Duodenal mucosa (tissue), 2 donors: ENCODE data around the gene SYT12.

Experiments
- H3K27ac ChIP-seq: one replicate; pipeline ENCODE4 v1.7.0; 2013; ENCODE audit warnings: low read depth, low read length
- H3K27me3 ChIP-seq, 2 donors: one replicate each; pipeline ENCODE4 v1.7.0; 2013; ENCODE audit warnings: low read length in 2 of 2, control low read depth in 1 of 2; ENCODE audit not compliant: insufficient read depth in 2 of 2, control insufficient read depth in 1 of 2
- H3K36me3 ChIP-seq, 2 donors: one replicate each; pipeline ENCODE4 v1.7.0; 2013; ENCODE audit warnings: low read length in 2 of 2, control low read depth in 1 of 2; ENCODE audit not compliant: insufficient read depth in 2 of 2, control insufficient read depth in 1 of 2
- H3K4me1 ChIP-seq, 2 donors: one replicate each; pipeline ENCODE4 v1.7.0; 2013; ENCODE audit warnings: low read length in 2 of 2, control low read depth in 1 of 2; ENCODE audit not compliant: insufficient read depth in 2 of 2, control insufficient read depth in 1 of 2
- H3K4me3 ChIP-seq, 2 donors: one replicate each; pipeline ENCODE4 v1.7.0; 2013; ENCODE audit warnings: low read length in 2 of 2, low read depth in 1 of 2
- H3K9ac ChIP-seq, 2 donors: one replicate each; pipeline ENCODE4 v1.7.0; 2013; ENCODE audit warnings: low read length in 2 of 2, low read depth in 1 of 2
- H3K9me3 ChIP-seq, 2 donors: one replicate each; pipeline ENCODE4 v1.7.0; 2013; ENCODE audit warnings: low read length in 2 of 2, control low read depth in 1 of 2; ENCODE audit not compliant: control insufficient read depth in 1 of 2

Gene SYT12

DNA sequence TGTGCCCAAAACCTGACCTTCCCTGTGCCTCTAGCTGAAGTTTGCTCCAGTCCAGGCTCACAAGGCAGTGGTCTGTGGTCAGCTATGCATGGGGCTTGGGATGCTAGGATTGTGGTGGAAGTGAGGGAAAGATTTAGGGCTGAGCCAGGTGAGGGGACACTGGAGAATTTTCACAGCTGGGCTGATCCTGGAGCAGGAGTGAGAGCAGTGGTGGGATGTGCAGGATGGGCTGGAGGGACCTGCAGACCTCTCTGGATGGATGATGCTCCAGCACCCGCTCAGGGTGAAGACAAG lies 72.2 kb downstream of the SYT12 start:
- peaks cover 0 to 8% of the 10 kb centered on the region in 2 donors for H3K4me1 ChIP-seq

DNA sequence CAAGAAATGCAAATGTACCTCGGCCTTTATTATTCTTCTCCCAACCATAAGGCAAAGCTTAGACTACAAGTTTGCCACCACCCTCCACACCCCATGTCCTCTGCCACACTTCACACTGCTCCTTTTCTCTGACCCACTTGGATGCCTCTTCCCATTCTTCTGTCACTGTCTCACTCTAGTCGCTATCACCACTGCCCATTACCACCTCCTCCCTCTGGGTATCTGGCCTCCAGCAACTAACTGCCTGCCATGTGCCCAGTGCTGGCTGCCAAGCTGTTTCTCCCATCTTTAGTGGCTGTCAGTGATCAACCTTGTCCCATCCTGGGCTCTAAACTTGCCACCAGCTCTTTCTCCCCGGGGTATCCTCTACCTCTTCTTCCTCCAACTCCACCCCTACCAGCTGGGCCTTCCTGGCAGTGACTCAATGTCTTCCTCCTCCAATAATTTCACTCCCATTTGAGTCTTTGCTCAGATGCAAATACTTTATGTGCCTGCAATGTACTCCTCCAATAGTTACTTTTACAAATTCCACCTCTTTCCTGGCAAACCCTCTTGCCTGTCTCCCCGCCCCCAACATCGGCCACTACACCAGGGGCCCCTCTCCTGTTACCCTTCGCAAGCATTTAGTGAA lies 76.0 kb downstream of the SYT12 start:
- Histone ChIP-seq H3K9me3 (no peaks in the 10 kb centered on the region), H3K9ac (no peak overlapping the region), H3K27ac (no peak overlapping the region), H3K27me3 (no peaks in the 10 kb centered on the region), H3K36me3 (no peaks in the 10 kb centered on the region), H3K4me1 (peaks cover 0 to 11% of the 10 kb centered on the region in 2 donors), H3K4me3 (no peak overlapping the region)

More for the DNA sequence above, 72.2 kb downstream of the SYT12 start:
- H3K4me3 ChIP-seq = no peak overlapping the region
- H3K27ac ChIP-seq = no peak overlapping the region
- no peaks in the 10 kb centered on the region for H3K27me3 ChIP-seq
- H3K36me3 ChIP-seq = no peaks in the 10 kb centered on the region
- H3K9me3 ChIP-seq = no peaks in the 10 kb centered on the region
- no peak overlapping the region for H3K9ac ChIP-seq

- Histone ChIP-seq H3K9me3 (no peaks in the 10 kb centered on the region), H3K4me3 (no peak overlapping the region), H3K4me1 (peaks cover 0 to 11% of the 10 kb centered on the region in 2 donors), H3K27me3 (no peaks in the 10 kb centered on the region), H3K27ac (no peak overlapping the region), H3K36me3 (no peaks in the 10 kb centered on the region), H3K9ac (no peak overlapping the region)
These were observed 76.9 kb downstream of the SYT12 start for GRCh38 chr11:67099831-67100324.
